ENCODE data around the gene PLEKHG4B. TPM values are rescaled to one million over a fixed set of nuclear protein-coding genes. Genes with fewer than 3 reads are reported as not detected.

The PLEKHG4B gene
- total and polyA plus RNA-seq, 2 of the 4 experiments (the other 2 are of a cell fraction) = 1.1 TPM

GRCh38 chr5:85334-85995, 6.5 kb upstream of the PLEKHG4B start:
- Histone ChIP-seq H3K36me3 (ENCODE audit: control insufficient read depth, insufficient read depth, low read length) (no peaks in the 10 kb centered on the region), H4K5ac (ENCODE audit: low read depth, low read length) (no peak overlapping the region), H3K9me1 (ENCODE audit: insufficient read depth, low read length) (no peaks in the 10 kb centered on the region; the same call in 1 of the 2 replicates), H4K8ac (ENCODE audit: low read depth in 2 of 2, low read length in 2 of 2) (no peak overlapping the region), H2AK5ac (ENCODE audit: low read depth, low read length) (no peak overlapping the region), H3K9ac (ENCODE audit: low read depth, low read length) (no peak overlapping the region), H2BK120ac (ENCODE audit: low read depth, low read length) (no peak overlapping the region), H3K14ac (replicated peaks; ENCODE audit: low read depth, low read length) (no peak overlapping the region), H2BK5ac (ENCODE audit: low read depth, low read length, poor library complexity, severe bottlenecking) (no peak overlapping the region), H3K4me1 (ENCODE audit: control insufficient read depth, insufficient read depth, low read length) (peaks cover 6% of the 10 kb centered on the region; the same call in 1 of the 2 replicates), H2AFZ (replicated peaks; ENCODE audit: low read length, poor library complexity) (no peak overlapping the region), H3K23ac (ENCODE audit: low read depth, low read length) (no peak overlapping the region), H3K4me3 (ENCODE audit: insufficient read depth, low read depth, low read length) (no peak overlapping the region), H4K20me1 (ENCODE audit: insufficient read depth, low read length) (no peaks in the 10 kb centered on the region), H3K27me3 (ENCODE audit: control insufficient read depth, insufficient read depth, low read length) (peaks cover 47% of the 10 kb centered on the region), H4K91ac (ENCODE audit: insufficient read depth, low read depth, low read length) (no peak overlapping the region), H3K9me3 (ENCODE audit: control insufficient read depth, insufficient read depth, low read length) (no peaks in the 10 kb centered on the region), H3K56ac (ENCODE audit: extremely low read depth, insufficient read depth, low read length) (no peak overlapping the region), H3K18ac (ENCODE audit: low read depth, low read length) (no peak overlapping the region), H3K27ac (ENCODE audit: insufficient read depth, low read length) (no peak overlapping the region), H2BK15ac (ENCODE audit: low read depth, low read length) (no peak overlapping the region), H2BK20ac (ENCODE audit: low read depth, low read length) (no peak overlapping the region), H3K79me1 (ENCODE audit: low read depth in 1 of 2, low read length in 2 of 2) (no peaks in the 10 kb centered on the region), H3K4ac (ENCODE audit: low read depth, low read length) (no peak overlapping the region), H3K4me2 (ENCODE audit: low read depth, low read length) (no peak overlapping the region), H2AK9ac (replicated peaks; ENCODE audit: low read depth, low read length, poor library complexity) (no peak overlapping the region)
- no peak for ATAC-seq (ENCODE audit: low read depth)
- POLR2A ChIA-PET (ENCODE audit: unreplicated experiment) = no interaction called here
- TF ChIP-seq POLR2A (IDR thresholded peaks at IDR 0.05; ENCODE audit: low read depth, low read length) = no peak
- no peak for TF ChIP-seq RAD21 (IDR thresholded peaks at IDR 0.05; ENCODE audit: low read length)
- no peak for TF ChIP-seq MAFK (IDR thresholded peaks at IDR 0.05; ENCODE audit: low read depth, low read length)
- TF ChIP-seq CHD1 (IDR thresholded peaks at IDR 0.05; ENCODE audit: low read depth, low read length) = no peak
- no peak for TF ChIP-seq RFX5 (IDR thresholded peaks at IDR 0.05; ENCODE audit: low read depth, low read length)
- no peak for TF ChIP-seq MXI1 (IDR thresholded peaks at IDR 0.05; ENCODE audit: borderline replicate concordance, low read depth, low read length)
- TF ChIP-seq SMC3 (IDR thresholded peaks at IDR 0.05; ENCODE audit: low read depth, low read length) = no peak
- no peak for TF ChIP-seq BHLHE40 (IDR thresholded peaks at IDR 0.05; ENCODE audit: low read depth, low read length)
- no peak for TF ChIP-seq USF2 (IDR thresholded peaks at IDR 0.05; ENCODE audit: low read depth, low read length)
- no peak for TF ChIP-seq NFE2L2 (IDR thresholded peaks at IDR 0.05; ENCODE audit: low read depth, low read length)
- no peak for TF ChIP-seq CEBPB (IDR thresholded peaks at IDR 0.05; ENCODE audit: low read depth, low read length)
- TF ChIP-seq CTCF (conservative IDR thresholded peaks at IDR 0.05; ENCODE audit: low read depth, low read length) = no peak
- TF ChIP-seq FOS (IDR thresholded peaks at IDR 0.05; ENCODE audit: low read depth, low read length) = no peak
- TF ChIP-seq MAZ (IDR thresholded peaks at IDR 0.05; ENCODE audit: borderline replicate concordance, low read depth, low read length) = no peak
- no peak for TF ChIP-seq RCOR1 (IDR thresholded peaks at IDR 0.05; ENCODE audit: insufficient replicate concordance, low read length)
- no peak for TF ChIP-seq ELK1 (IDR thresholded peaks at IDR 0.05; ENCODE audit: borderline replicate concordance, low read depth, low read length)
- WGBS, 2 experiments (ENCODE audit: extremely low coverage in 2 of 2, insufficient read length in 1 of 2) = 80% methylated on average over 2 of the region's 22 CpGs; no CpG with 5 or more reads in 1 of the 2 experiments
- dilution Hi-C loops (cut with HindIII; ENCODE audit: low sequenced_read_pairs, unreplicated experiment) (no loop called here), in situ Hi-C loops (cut with MboI; ENCODE audit: low sequenced_read_pairs) (no loop called here), intact Hi-C loops (cut with micrococcal nuclease) (no loop called here)
- no TSS peak for BruUV-seq (replicated peaks)
- CTCF ChIA-PET = no interaction called here
- no peak for DNase-seq

Measured in IMR-90 (cell line).